ENCODE data around the gene ESYT3. TPM values are rescaled to one million over a fixed set of nuclear protein-coding genes. Genes with fewer than 3 reads are reported as not detected.
A peak's percentile ranks its signal among the peaks of the same experiment; 100 is the strongest.

The ESYT3 gene
- total RNA-seq, 4 donors from 2014 or later, result 28.9 to 39.0 (median 33.5) TPM

GRCh38 chr3:138455801-138456716, 21.6 kb downstream of the ESYT3 start:
- H3K9me3 ChIP-seq, result no peaks in the 10 kb centered on the region
- H3K4me1 ChIP-seq, result peaks cover 8% of the 10 kb centered on the region
- no peak overlapping the region for H3K4me3 ChIP-seq
- no peaks in the 10 kb centered on the region for H3K27me3 ChIP-seq
- H3K27ac ChIP-seq, result no peak overlapping the region
- H3K36me3 ChIP-seq, result no peaks in the 10 kb centered on the region
- DNase-seq (ENCODE audit: low spot score in 2 of 2), result peak; percentile 44 to 53
- WGBS, result 51% methylated on average over 11 of the region's 13 CpGs
- TF ChIP-seq POLR2AphosphoS5 (IDR thresholded peaks at IDR 0.05), result no peak
- TF ChIP-seq POLR2A (IDR thresholded peaks at IDR 0.05), result no peak
- TF ChIP-seq EP300 (IDR thresholded peaks at IDR 0.05), result no peak
- TF ChIP-seq CTCF (IDR thresholded peaks at IDR 0.05), result no peak

- Histone ChIP-seq H3K36me3 (no peaks in the 10 kb centered on the region), H3K27ac (no peak overlapping the region), H3K4me3 (no peak overlapping the region), H3K27me3 (no peaks in the 10 kb centered on the region), H3K9me3 (no peaks in the 10 kb centered on the region), H3K4me1 (peaks cover 8% of the 10 kb centered on the region)
- no peak for TF ChIP-seq CTCF (IDR thresholded peaks at IDR 0.05)
- no peak for TF ChIP-seq POLR2A (IDR thresholded peaks at IDR 0.05)
- no peak for TF ChIP-seq EP300 (IDR thresholded peaks at IDR 0.05)
- TF ChIP-seq POLR2AphosphoS5 (IDR thresholded peaks at IDR 0.05), result no peak
- peak; percentile 34 to 55 for DNase-seq (ENCODE audit: low spot score in 2 of 2)
- WGBS, result 74% methylated on average over 13 of the region's 13 CpGs
Measured at GRCh38 chr3:138456961-138457862, 22.8 kb downstream of the ESYT3 start.

GRCh38 chr3:138457863-138458735, 23.7 kb downstream of the ESYT3 start:
- no peaks in the 10 kb centered on the region for H3K36me3 ChIP-seq
- peak; percentile 33 to 53 for DNase-seq (ENCODE audit: low spot score in 2 of 2)
- H3K9me3 ChIP-seq, result no peaks in the 10 kb centered on the region
- TF ChIP-seq CTCF (IDR thresholded peaks at IDR 0.05) (no peak), POLR2AphosphoS5 (IDR thresholded peaks at IDR 0.05) (no peak), POLR2A (IDR thresholded peaks at IDR 0.05) (no peak), EP300 (IDR thresholded peaks at IDR 0.05) (no peak)
- no peak overlapping the region for H3K4me3 ChIP-seq
- 96% methylated on average over 4 of the region's 11 CpGs for WGBS
- peaks cover 8% of the 10 kb centered on the region for H3K4me1 ChIP-seq
- no peaks in the 10 kb centered on the region for H3K27me3 ChIP-seq
- no peak overlapping the region for H3K27ac ChIP-seq

- H3K36me3 ChIP-seq, result no peaks in the 10 kb centered on the region
- H3K27ac ChIP-seq, result no peak overlapping the region
- whole genome bisulfite sequencing, result 81% methylated on average over 8 of the region's 9 CpGs
- H3K4me3 ChIP-seq, result no peak overlapping the region
- H3K9me3 ChIP-seq, result no peaks in the 10 kb centered on the region
- H3K27me3 ChIP-seq, result no peaks in the 10 kb centered on the region
- peak; percentile 30 to 47 for DNase-seq (ENCODE audit: low spot score in 2 of 2)
- H3K4me1 ChIP-seq, result peaks cover 8% of the 10 kb centered on the region
- TF ChIP-seq POLR2A (IDR thresholded peaks at IDR 0.05), result no peak
- no peak for TF ChIP-seq EP300 (IDR thresholded peaks at IDR 0.05)
- no peak for TF ChIP-seq POLR2AphosphoS5 (IDR thresholded peaks at IDR 0.05)
- no peak for TF ChIP-seq CTCF (IDR thresholded peaks at IDR 0.05)
Measured at GRCh38 chr3:138458774-138459499, 24.5 kb downstream of the ESYT3 start.

Data from suprapubic skin (tissue), 4 donors.